ENCODE results near the gene CASP9.

GRCh38 chr1:15509586-15509985 is 14.4 kb downstream of the CASP9 start:
- TF ChIP-seq ZNF274 (IDR thresholded peaks at IDR 0.05; ENCODE audit: low read length): no peak
- no peak for TF ChIP-seq ZNF274 (tag by site-specific recombination; IDR thresholded peaks at IDR 0.05; ENCODE audit: borderline replicate concordance)
- TF ChIP-seq, protein P1, sequence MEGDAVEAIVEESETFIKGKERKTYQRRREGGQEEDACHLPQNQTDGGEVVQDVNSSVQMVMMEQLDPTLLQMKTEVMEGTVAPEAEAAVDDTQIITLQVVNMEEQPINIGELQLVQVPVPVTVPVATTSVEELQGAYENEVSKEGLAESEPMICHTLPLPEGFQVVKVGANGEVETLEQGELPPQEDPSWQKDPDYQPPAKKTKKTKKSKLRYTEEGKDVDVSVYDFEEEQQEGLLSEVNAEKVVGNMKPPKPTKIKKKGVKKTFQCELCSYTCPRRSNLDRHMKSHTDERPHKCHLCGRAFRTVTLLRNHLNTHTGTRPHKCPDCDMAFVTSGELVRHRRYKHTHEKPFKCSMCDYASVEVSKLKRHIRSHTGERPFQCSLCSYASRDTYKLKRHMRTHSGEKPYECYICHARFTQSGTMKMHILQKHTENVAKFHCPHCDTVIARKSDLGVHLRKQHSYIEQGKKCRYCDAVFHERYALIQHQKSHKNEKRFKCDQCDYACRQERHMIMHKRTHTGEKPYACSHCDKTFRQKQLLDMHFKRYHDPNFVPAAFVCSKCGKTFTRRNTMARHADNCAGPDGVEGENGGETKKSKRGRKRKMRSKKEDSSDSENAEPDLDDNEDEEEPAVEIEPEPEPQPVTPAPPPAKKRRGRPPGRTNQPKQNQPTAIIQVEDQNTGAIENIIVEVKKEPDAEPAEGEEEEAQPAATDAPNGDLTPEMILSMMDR (tag by site-specific recombination; IDR thresholded peaks at IDR 0.05): no peak
- no peak for TF ChIP-seq ZNF324 (tag by site-specific recombination; IDR thresholded peaks at IDR 0.05)
- TF ChIP-seq, protein P2, sequence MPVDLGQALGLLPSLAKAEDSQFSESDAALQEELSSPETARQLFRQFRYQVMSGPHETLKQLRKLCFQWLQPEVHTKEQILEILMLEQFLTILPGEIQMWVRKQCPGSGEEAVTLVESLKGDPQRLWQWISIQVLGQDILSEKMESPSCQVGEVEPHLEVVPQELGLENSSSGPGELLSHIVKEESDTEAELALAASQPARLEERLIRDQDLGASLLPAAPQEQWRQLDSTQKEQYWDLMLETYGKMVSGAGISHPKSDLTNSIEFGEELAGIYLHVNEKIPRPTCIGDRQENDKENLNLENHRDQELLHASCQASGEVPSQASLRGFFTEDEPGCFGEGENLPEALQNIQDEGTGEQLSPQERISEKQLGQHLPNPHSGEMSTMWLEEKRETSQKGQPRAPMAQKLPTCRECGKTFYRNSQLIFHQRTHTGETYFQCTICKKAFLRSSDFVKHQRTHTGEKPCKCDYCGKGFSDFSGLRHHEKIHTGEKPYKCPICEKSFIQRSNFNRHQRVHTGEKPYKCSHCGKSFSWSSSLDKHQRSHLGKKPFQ (tag by site-specific recombination; IDR thresholded peaks at IDR 0.05): no peak
- TF ChIP-seq ZBTB48 (tag by site-specific recombination; IDR thresholded peaks at IDR 0.05): no peak
- TF ChIP-seq EGR2 (tag by site-specific recombination; IDR thresholded peaks at IDR 0.05; ENCODE audit: low read depth): no peak
- TF ChIP-seq, protein P3, sequence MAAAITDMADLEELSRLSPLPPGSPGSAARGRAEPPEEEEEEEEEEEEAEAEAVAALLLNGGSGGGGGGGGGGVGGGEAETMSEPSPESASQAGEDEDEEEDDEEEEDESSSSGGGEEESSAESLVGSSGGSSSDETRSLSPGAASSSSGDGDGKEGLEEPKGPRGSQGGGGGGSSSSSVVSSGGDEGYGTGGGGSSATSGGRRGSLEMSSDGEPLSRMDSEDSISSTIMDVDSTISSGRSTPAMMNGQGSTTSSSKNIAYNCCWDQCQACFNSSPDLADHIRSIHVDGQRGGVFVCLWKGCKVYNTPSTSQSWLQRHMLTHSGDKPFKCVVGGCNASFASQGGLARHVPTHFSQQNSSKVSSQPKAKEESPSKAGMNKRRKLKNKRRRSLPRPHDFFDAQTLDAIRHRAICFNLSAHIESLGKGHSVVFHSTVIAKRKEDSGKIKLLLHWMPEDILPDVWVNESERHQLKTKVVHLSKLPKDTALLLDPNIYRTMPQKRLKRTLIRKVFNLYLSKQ (tag by site-specific recombination; IDR thresholded peaks at IDR 0.05; ENCODE audit: borderline replicate concordance): no peak
